GM19467 (cell line): ENCODE results near the gene NAT10.
A peak's percentile ranks its signal among the peaks of the same experiment; 100 is the strongest.
"Not testable (repeated sequence)": the region's sequence is repeated elsewhere in the genome, so short reads cannot be mapped to it uniquely, and the experiment has no call there.

Experiments
- ATAC-seq: cut with Tn5 transposase; IDR thresholded peaks from one replicate; pipeline ENCODE4 v1.9.1; 2021; ENCODE audit warnings: mild to moderate bottlenecking, moderate library complexity; ENCODE audit not compliant: unreplicated experiment

Gene NAT10

DNA sequence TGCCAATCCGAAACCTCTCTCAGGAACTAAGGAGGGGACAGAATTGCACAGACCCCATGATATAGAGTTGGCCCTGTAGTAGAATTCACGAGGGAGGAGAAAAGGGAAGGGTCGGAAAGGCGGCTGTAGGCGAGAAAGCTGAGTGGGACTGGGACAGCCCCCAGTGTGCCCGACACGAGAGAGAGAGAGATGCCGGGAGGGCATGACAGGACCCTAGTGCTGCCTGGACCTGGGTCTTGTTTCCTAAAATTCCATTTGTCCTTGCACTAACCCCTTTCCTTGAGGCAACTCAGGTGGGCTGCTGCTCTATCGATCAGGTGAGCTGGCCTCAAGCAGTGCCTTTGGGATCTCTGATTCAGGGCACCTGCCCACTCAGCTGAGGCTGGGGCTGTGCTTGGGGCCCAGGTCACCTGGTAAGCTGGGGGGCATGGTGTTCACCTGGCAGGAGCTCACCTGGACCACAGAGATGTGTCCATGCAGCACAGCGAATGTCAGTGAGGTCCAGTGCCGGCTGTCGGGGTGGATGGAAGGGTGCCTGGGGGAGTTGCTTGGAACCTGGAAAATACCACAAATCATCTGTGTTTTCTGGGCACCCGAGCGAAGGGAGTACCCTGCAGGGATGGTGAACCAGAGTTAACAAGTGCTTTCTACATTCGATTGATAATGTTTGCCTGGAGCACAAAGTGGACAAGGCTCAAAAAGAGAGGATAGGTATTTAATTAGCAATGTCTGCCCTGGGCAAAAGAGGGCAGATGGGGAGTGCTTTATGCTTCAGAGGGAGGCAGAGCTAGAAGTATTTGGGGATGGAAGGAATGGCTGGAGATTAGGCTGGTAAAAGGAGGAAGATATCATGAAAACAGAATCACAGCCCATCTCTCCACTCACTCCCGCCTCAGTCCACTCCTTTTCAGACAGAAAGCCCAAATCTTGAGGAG lies 61.6 kb downstream of the NAT10 start:
- ATAC-seq = no peak

GRCh38 chr11:34167961-34168360 lies 62.5 kb downstream of the NAT10 start:
- ATAC-seq = no peak

DNA sequence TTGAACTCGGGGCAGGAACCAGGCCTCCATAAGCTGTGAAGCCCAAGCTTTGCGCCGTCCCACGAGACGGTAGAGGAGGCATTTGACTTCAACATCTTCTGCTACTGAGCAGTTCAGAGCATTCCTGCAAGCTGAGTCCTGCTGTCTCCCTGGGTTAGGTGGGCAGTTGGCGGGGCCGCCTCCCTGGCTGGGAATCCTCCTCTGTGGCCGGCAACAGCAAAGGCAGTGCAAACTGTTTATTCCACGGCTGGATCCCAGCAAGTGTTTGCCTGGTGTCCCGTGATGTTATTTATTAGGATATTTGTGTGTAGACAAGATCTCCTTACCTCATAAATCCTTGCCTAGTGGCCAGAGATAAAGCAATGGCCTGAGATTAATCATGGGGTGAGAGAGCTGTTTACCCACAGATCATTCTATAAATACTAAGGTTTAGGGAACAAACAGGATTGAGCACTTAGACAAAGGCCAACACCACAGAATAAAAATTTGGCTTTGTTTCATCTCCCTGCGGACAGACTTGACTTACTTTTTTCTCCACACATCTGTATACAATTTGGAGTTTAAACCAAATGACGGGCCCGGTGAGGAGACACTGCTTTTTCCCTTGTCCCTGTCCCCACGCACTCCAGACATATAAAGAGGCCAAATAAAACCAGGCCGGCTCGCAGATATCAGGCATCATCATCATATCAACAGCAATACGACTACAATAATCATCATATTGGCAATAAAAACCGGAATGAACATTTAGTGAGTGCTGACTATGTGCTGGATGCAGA lies 63.4 kb downstream of the NAT10 start:
- no peak for ATAC-seq

- ATAC-seq = no peak
Observed at GRCh38 chr11:34169686-34170085, 64.3 kb downstream of the NAT10 start.

DNA sequence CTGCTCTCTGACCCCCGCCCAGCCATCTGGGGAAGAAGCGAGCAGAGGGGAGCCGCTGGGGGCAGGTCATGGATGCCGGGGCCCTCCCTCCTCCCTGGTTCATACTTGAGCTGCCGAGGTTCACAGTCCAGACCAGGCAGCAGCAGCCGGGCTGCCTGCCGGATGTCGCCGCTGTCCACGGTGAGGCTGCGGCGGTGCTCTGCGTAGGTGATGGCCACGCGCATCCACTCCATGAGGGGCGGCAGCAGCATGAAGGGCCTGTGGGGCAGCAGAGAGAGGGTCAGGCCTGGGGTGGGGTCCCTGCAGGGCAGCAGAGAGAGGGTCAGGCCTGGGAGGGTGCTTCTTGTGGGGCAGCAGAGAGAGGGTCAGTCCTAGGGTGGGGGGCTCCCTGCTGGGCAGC lies 67.6 kb downstream of the NAT10 start:
- ATAC-seq = no peak

DNA sequence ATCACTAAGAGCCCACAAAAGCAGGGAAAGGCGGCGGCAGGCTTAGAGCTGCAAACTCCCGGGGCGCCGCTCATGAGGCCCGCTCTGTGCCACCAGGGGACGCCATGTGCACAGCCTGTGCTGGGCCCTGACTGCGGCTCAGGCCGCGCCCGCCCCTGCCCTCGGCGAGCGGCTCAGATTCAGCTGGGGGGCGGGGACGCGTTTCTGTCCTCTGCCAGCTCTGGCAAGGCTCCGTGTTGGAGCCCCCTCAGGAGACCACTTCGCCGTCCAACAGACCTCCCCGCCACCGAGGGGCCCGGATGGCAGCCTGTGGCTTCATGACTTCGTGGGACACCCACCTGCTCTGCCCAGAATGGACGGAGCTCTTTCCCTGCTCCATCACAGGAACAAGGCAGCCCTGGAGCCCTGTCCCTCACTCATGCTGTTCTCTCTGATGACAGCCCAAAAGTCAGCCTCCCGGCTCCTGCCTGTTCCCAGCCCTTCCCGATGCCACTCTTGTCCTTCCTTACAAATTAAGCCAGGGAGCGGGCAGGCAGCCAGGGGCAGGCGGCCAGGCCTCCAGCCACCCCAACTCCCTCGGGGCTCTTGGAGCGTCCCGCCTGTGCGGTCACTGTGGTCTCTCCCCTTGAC lies 69.1 kb downstream of the NAT10 start:
- ATAC-seq = peak; percentile 78

- ATAC-seq = no peak
Observed at GRCh38 chr11:34175284-34176019, 70.0 kb downstream of the NAT10 start.

DNA sequence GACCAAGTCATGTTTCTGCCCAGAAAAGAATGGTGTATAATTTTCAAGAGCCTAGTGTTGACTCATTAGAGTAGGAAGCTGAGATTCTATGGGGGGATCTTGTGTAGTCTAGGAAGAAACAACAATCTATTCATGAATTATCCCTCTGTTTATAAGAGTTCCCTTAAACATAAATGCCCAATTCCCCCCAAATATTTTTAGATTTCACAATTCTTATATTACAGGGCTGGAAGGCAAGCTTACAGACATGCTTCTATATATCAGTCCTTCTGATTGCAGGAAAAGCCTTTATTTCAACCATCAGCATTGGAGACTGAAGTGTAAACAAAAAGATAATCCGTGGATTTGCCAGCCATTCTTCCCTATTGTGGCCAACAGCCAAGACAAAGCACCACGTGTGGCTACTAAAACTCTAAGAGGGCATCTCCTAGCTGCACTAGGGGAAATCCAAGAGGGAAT lies 71.4 kb downstream of the NAT10 start:
- ATAC-seq = no peak

- no peak for ATAC-seq
Observed at GRCh38 chr11:34178209-34178821, 72.9 kb downstream of the NAT10 start.

DNA sequence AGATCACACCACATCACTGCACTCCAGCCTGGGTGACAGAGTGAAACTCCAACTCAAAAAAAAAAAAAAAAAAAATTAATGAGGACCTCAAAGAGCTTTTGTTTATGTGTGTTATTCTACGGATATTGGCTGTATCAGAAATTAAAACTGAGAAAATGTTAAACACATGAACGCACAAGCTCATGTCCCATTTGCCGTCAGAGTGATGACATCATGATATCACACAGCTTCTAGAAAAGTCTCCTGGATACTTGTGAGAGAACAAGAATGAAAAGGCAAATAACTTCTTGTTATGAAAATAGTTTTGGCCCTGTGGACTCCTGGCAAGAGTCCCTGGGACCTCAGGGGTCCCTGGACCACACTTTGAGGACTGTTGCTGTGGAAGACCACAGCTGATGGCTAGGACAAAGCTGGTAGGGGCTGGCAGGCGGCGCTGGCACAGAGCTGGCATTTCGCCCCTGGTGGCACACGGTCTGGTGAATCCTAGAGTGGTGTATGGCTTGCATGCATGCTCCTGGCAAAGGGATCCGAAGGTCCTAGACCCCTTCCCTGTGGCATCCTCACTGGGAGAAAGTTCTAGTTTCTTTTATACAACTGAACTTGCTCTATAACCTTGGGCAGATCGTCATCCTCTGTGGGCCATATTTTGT lies 73.7 kb downstream of the NAT10 start:
- ATAC-seq = no peak

DNA sequence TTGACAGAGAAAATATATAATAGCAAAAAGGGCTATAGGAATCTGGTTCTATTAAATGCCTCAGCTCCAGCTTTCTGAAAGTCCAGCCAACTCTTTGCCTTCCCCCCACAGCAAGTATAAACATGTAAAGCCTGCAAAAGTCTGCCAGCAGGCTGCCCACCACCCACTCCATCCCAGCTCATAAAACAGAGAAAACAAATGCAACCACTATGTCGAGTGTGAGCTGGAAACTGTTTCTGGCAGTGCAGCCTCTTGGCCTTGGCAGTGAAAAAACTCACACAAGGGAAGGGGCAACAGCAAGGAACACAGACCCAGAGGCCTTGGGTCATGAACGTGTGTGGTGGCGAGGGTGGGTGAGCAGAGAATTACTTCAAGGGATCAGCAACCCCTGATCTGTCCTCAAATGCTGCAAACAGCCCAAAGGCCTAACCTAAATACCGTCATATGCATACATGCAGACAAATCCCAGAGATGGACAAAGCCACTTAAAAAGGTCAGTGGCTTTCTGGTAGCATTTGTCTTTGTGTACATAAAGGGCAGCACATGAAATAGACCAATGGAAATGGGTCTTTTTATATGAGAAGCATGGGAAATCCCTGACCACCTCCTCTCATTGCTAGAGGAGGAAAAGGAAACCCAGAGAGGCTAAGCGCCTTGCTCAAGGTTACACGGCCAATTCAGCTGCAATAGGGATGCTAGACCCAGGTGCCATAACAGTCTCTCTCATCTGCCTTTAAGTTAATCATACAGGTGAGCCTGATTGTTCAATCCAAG lies 74.8 kb downstream of the NAT10 start:
- no peak for ATAC-seq

GRCh38 chr11:34180814-34181165 lies 75.4 kb downstream of the NAT10 start:
- not testable (repeated sequence) for ATAC-seq

GRCh38 chr11:34181251-34181650 lies 75.8 kb downstream of the NAT10 start:
- no peak for ATAC-seq

DNA sequence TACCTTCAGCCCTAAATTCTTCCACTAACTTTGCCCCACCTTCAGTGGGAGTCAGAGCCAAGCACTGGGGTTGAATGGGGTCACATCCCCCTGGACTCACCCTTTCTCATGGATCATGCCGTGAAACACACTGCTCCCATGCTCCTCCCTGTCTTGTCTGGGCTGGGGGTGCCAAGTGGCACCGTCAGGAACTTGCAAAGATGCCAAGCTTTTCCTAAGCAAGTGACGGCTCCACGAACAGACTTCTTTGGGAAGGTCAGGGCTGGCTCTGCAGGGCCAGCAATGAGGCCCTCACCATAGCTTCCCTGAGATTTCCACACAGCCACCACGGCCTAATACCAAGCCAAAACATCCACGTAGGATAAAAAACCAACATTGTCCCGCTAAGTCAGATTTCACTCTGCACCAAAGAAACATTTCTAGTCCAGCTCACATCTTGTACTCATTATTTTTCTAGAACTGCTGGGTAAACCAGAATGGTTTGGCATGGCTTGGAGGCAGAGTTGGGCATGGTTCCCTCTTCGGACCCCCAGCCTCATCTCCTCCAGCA lies 76.5 kb downstream of the NAT10 start:
- no peak for ATAC-seq

DNA sequence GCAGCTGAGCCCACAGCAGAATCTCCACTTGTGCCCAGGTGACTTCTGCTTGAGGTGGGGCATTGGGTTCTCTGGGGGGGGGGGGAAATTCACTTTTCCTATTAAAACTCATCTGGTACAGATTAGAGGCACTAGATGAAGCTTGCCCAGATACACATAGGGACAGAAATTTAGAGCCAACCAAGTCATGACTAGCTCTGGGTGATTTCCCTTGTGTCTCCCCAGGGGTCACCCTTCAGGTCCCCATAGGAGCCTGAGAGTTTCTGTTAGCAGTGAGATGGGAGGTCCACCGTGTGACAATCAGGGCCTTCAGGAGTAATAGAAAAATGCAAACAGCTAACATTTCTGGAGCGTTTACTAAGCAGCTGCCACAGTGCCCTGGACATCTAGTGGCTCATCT lies 77.0 kb downstream of the NAT10 start:
- no peak for ATAC-seq

GRCh38 chr11:34182921-34183685 lies 77.7 kb downstream of the NAT10 start:
- no peak for ATAC-seq

DNA sequence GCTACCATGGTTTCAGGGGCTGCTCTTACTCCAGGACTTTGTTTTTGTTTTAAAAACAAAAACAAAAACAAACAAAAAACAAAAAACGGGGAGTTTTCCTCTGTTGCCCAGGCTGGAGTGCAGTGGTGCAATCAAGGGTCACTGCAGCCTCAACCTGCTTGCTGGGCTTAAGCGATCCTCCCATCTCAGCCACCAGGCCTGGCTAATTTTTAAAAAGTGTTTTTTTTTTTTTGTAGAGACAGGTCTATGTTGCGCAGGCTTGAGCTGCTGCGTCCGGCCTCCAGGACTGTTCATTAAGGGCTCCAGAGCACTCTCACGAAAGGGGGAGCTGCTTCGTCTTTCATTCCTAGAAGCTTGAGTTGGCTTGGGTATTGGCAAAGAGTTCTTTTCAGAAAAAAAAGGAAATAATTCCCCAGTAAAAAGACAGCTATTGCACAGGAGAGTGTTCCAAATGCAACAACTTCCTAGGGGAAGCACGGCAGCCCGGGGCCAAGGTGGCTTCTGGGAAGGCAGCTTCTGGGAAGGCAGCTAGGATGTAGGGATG lies 78.5 kb downstream of the NAT10 start:
- no peak for ATAC-seq

GRCh38 chr11:34184505-34185015 lies 79.1 kb downstream of the NAT10 start:
- no peak for ATAC-seq
